H9 (cell line): Measurements from ENCODE around the gene PEX16. TPM values are rescaled to one million over a fixed set of nuclear protein-coding genes. Genes with fewer than 3 reads are reported as not detected.

Experiments used
- DNase-seq: peaks from one replicate; pipeline ENCODE4 v3.0.0-alpha.2; 2017
- H2AFZ ChIP-seq: one replicate; pipeline ENCODE4 v1.6.1; 2013; ENCODE audit warnings: mild to moderate bottlenecking, low read length, control low read depth, moderate library complexity
- H2AK5ac ChIP-seq: 2 replicates; pipeline ENCODE4 v1.6.1; 2013; ENCODE audit warnings: low read length, control low read depth, mixed read lengths; ENCODE audit not compliant: insufficient read length
- H2BK120ac ChIP-seq: one replicate; pipeline ENCODE4 v1.6.1; 2013; ENCODE audit warnings: low read depth, mild to moderate bottlenecking, low read length, control low read depth, inconsistent platforms; ENCODE audit not compliant: poor library complexity, severe bottlenecking
- H2BK12ac ChIP-seq: 2 replicates; pipeline ENCODE4 v1.6.1; 2013; ENCODE audit warnings: low read length, control low read depth, mixed read lengths, low read depth; ENCODE audit not compliant: insufficient read length
- H2BK15ac ChIP-seq: 2 replicates; pipeline ENCODE4 v1.6.1; 2013; ENCODE audit warnings: low read depth, low read length, control low read depth
- H2BK20ac ChIP-seq: one replicate; pipeline ENCODE4 v1.6.1; 2013; ENCODE audit warnings: low read depth, mild to moderate bottlenecking, low read length, control low read depth, inconsistent platforms; ENCODE audit not compliant: poor library complexity, severe bottlenecking
- H2BK5ac ChIP-seq: 2 replicates; pipeline ENCODE4 v1.6.1; 2013; ENCODE audit warnings: low read length, control low read depth, mixed read lengths; ENCODE audit not compliant: insufficient read length
- H3K14ac ChIP-seq: 2 replicates; pipeline ENCODE4 v1.6.1; 2013; ENCODE audit warnings: low read length, control low read depth; ENCODE audit not compliant: insufficient read depth
- H3K18ac ChIP-seq: 2 replicates; pipeline ENCODE4 v1.6.1; 2013; ENCODE audit warnings: low read depth, mild to moderate bottlenecking, mixed read lengths, low read length, control low read depth; ENCODE audit not compliant: insufficient read length
- H3K23ac ChIP-seq: 2 replicates; pipeline ENCODE4 v1.6.1; 2013; ENCODE audit warnings: low read length, control low read depth, mixed read lengths, low read depth; ENCODE audit not compliant: insufficient read length
- H3K23me2 ChIP-seq: 2 replicates; pipeline ENCODE4 v1.6.1; 2013; ENCODE audit warnings: low read depth, mild to moderate bottlenecking, mixed read lengths, low read length, control low read depth; ENCODE audit not compliant: insufficient read length, poor library complexity, severe bottlenecking
- H3K27ac ChIP-seq: 2 replicates; pipeline ENCODE4 v1.5.1; 2013; ENCODE audit warnings: low read length, control low read depth, mixed read lengths, low read depth; ENCODE audit not compliant: insufficient read length
- H3K27me3 ChIP-seq: 2 replicates; pipeline ENCODE4 v1.6.1; 2013; ENCODE audit warnings: low read length, control low read depth, inconsistent platforms; ENCODE audit not compliant: insufficient read depth
- H3K4ac ChIP-seq: 2 replicates; pipeline ENCODE4 v1.6.1; 2013; ENCODE audit warnings: low read depth, mild to moderate bottlenecking, control low read depth, inconsistent platforms, low read length, moderate library complexity
- H3K4me1 ChIP-seq: 2 replicates; pipeline ENCODE4 v1.6.1; 2013; ENCODE audit warnings: low read length, control low read depth, inconsistent platforms; ENCODE audit not compliant: insufficient read depth
- H3K4me2 ChIP-seq: 2 replicates; pipeline ENCODE4 v1.6.1; 2013; ENCODE audit warnings: low read length, control low read depth, mixed read lengths; ENCODE audit not compliant: insufficient read length, insufficient read depth
- H3K56ac ChIP-seq: 2 replicates; pipeline ENCODE4 v1.6.1; 2013; ENCODE audit warnings: low read depth, mild to moderate bottlenecking, mixed read lengths, low read length, control low read depth; ENCODE audit not compliant: insufficient read length
- H3K79me1 ChIP-seq: 2 replicates; pipeline ENCODE4 v1.6.1; 2013; ENCODE audit warnings: low read depth, mild to moderate bottlenecking, moderate library complexity, low read length, control low read depth, inconsistent platforms; ENCODE audit not compliant: insufficient read depth, poor library complexity, severe bottlenecking
- H3K79me2 ChIP-seq: 2 replicates; pipeline ENCODE4 v1.6.1; 2013; ENCODE audit warnings: low read length, control low read depth, inconsistent platforms; ENCODE audit not compliant: insufficient read depth
- H3K9ac ChIP-seq: 2 replicates; pipeline ENCODE4 v1.6.1; 2013; ENCODE audit warnings: low read length, control low read depth, mixed read lengths; ENCODE audit not compliant: insufficient read length; ENCODE audit errors: extremely low read depth
- H3K9me3 ChIP-seq: one replicate; pipeline ENCODE4 v1.6.1; 2013; ENCODE audit warnings: low read depth, low read length, inconsistent platforms; ENCODE audit not compliant: control insufficient read depth
- H3T11ph ChIP-seq: one replicate; pipeline ENCODE4 v1.6.1; 2013; ENCODE audit warnings: mild to moderate bottlenecking, low read length, control low read depth, inconsistent platforms
- H4K20me1 ChIP-seq: one replicate; pipeline ENCODE4 v1.6.1; 2013; ENCODE audit not compliant: control insufficient read depth, insufficient read length, insufficient read depth
- H4K5ac ChIP-seq: 2 replicates; pipeline ENCODE4 v1.6.1; 2013; ENCODE audit warnings: low read depth, mild to moderate bottlenecking, mixed read lengths, low read length, control low read depth; ENCODE audit not compliant: insufficient read length
- H4K8ac ChIP-seq: replicated peaks from 2 replicates; pipeline ENCODE4 v1.6.1; 2013; ENCODE audit warnings: low read length, control low read depth, mixed read lengths, low read depth; ENCODE audit not compliant: insufficient read length
- H4K91ac ChIP-seq: 2 replicates; pipeline ENCODE4 v1.6.1; 2013; ENCODE audit warnings: low read depth, mild to moderate bottlenecking, moderate library complexity, mixed read lengths, low read length, control low read depth; ENCODE audit not compliant: insufficient read length
- H3K27ac Mint-ChIP-seq, 3 experiments: 2 replicates in 2 of 3; 3 replicates in 1 of 3; pipeline ENCODE4 v1.8.0; 2020 to 2021; ENCODE audit warnings: mixed read lengths in 3 of 3, mild to moderate bottlenecking in 1 of 3, moderate library complexity in 1 of 3
- H3K27me3 Mint-ChIP-seq: 2 replicates; pipeline ENCODE4 v1.8.0; 2021; ENCODE audit warnings: low read depth, mild to moderate bottlenecking, moderate library complexity, mixed read lengths
- H3K36me3 Mint-ChIP-seq, 3 experiments: 2 replicates in 2 of 3; 3 replicates in 1 of 3; pipeline ENCODE4 v1.8.0; 2020 to 2021; ENCODE audit warnings: low read depth in 3 of 3, mixed read lengths in 3 of 3; ENCODE audit not compliant: insufficient read depth in 1 of 3
- H3K4me1 Mint-ChIP-seq, 2 experiments: 2 replicates each; pipeline ENCODE4 v1.8.0; 2020; ENCODE audit warnings: mixed read lengths in 2 of 2
- H3K4me3 Mint-ChIP-seq, 2 experiments: 2 replicates in 1 of 2; 3 replicates in 1 of 2; pipeline ENCODE4 v1.8.0; 2020 to 2021; ENCODE audit warnings: mild to moderate bottlenecking in 2 of 2, mixed read lengths in 2 of 2, moderate library complexity in 1 of 2
- H3K9me3 Mint-ChIP-seq, 2 experiments: 2 replicates in 1 of 2; 3 replicates in 1 of 2; pipeline ENCODE4 v1.8.0; 2020; ENCODE audit warnings: mild to moderate bottlenecking in 2 of 2, mixed read lengths in 2 of 2, moderate library complexity in 1 of 2
- WGBS: extraction: QIAGEN DNeasy Blood & Tissue Kit; methylation state at CpG from one replicate; pipeline ENCODE4 v1.1.7; 2013; ENCODE audit warnings: missing lambda C conversion rate, low lambda C conversion rate, mixed read lengths; ENCODE audit not compliant: insufficient read length; ENCODE audit errors: extremely low coverage; 5-methylcytosine and 5-hydroxymethylcytosine counted together
- total RNA-seq: library from RNA; stranded (reverse); gene quantifications from 2 replicates; pipeline ENCODE4 v1.2.1, GENCODE V29; 2021
- TF ChIP-seq, protein P1 (sequence below): fragments of 200-600 bp; sonication (generic); conservative IDR thresholded peaks from 3 replicates; pipeline ENCODE4 v1.8.0; 2021; ENCODE audit warnings: antibody characterized with exemption, mild to moderate bottlenecking

The PEX16 gene
- total RNA-seq, 1 experiment from 2014 or later: 30.8 TPM

DNA sequence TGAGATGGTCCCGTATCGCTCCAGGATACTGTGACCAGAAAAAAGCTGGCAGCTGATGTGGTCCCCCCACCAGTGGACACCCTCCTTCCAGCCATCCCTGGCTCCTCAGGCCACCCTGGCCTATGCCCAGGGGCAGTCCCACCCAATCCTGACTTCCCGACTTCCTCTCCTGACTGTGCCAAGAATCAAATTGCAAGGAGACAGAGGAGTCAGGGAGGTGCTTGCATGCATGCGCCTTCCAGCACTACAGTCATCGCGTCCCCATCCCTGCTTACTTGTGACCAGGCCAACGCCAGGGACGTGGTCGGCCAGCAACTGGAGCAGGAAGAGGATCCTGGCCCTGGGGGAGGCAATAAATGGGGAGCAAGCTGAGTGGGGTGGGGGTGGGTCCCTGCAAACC is 7.1 kb downstream of the PEX16 start:
- Histone ChIP-seq H2BK20ac (no peak overlapping the region), H3K23ac (no peak overlapping the region), H3K9me3 (no peaks in the 10 kb centered on the region), H3K18ac (no peak overlapping the region), H3K56ac (no peak overlapping the region), H3K4ac (no peak overlapping the region), H4K91ac (no peak overlapping the region), H3K79me2 (no peaks in the 10 kb centered on the region), H3K4me1 (no peaks in the 10 kb centered on the region), H2AFZ (no peak overlapping the region), H3K23me2 (no peaks in the 10 kb centered on the region), H4K5ac (no peak overlapping the region), H3K4me2 (no peak overlapping the region), H2BK15ac (no peak overlapping the region), H3K79me1 (no peaks in the 10 kb centered on the region), H3K9ac (no peak overlapping the region), H2BK5ac (no peak overlapping the region), H3K27ac (no peak overlapping the region), H2BK120ac (no peak overlapping the region), H4K8ac (no peak overlapping the region), H3K14ac (no peak overlapping the region), H4K20me1 (no peaks in the 10 kb centered on the region), H3K27me3 (no peaks in the 10 kb centered on the region), H2AK5ac (no peak overlapping the region), H3T11ph (no peak overlapping the region), H2BK12ac (no peak overlapping the region)
- Mint-ChIP-seq H3K4me1 (peaks cover 2 to 4% of the 10 kb centered on the region in 2 experiments; a peak in 2 of 4 replicates), H3K36me3 (peaks cover 9 to 32% (median 30%) of the 10 kb centered on the region in 3 experiments), H3K27me3 (no peaks in the 10 kb centered on the region), H3K27ac (no peak overlapping the region; a peak in 1 of 7 replicates), H3K4me3 (no peak overlapping the region), H3K9me3 (no peaks in the 10 kb centered on the region)
- TF ChIP-seq, protein P1, sequence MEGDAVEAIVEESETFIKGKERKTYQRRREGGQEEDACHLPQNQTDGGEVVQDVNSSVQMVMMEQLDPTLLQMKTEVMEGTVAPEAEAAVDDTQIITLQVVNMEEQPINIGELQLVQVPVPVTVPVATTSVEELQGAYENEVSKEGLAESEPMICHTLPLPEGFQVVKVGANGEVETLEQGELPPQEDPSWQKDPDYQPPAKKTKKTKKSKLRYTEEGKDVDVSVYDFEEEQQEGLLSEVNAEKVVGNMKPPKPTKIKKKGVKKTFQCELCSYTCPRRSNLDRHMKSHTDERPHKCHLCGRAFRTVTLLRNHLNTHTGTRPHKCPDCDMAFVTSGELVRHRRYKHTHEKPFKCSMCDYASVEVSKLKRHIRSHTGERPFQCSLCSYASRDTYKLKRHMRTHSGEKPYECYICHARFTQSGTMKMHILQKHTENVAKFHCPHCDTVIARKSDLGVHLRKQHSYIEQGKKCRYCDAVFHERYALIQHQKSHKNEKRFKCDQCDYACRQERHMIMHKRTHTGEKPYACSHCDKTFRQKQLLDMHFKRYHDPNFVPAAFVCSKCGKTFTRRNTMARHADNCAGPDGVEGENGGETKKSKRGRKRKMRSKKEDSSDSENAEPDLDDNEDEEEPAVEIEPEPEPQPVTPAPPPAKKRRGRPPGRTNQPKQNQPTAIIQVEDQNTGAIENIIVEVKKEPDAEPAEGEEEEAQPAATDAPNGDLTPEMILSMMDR: no peak
- no CpG with 5 or more reads among the region's 9 CpGs for WGBS
- DNase-seq: no peak
